Endothelial cell of hepatic sinusoid (primary cell): ENCODE data around the gene ABCF3.

ENCODE experiments used
- in situ Hi-C: cut with HindIII; loops from 2 replicates; pipeline ENCODE4 v1.10.0; 2017; ENCODE audit warnings: low sequenced_read_pairs

The ABCF3 gene

DNA sequence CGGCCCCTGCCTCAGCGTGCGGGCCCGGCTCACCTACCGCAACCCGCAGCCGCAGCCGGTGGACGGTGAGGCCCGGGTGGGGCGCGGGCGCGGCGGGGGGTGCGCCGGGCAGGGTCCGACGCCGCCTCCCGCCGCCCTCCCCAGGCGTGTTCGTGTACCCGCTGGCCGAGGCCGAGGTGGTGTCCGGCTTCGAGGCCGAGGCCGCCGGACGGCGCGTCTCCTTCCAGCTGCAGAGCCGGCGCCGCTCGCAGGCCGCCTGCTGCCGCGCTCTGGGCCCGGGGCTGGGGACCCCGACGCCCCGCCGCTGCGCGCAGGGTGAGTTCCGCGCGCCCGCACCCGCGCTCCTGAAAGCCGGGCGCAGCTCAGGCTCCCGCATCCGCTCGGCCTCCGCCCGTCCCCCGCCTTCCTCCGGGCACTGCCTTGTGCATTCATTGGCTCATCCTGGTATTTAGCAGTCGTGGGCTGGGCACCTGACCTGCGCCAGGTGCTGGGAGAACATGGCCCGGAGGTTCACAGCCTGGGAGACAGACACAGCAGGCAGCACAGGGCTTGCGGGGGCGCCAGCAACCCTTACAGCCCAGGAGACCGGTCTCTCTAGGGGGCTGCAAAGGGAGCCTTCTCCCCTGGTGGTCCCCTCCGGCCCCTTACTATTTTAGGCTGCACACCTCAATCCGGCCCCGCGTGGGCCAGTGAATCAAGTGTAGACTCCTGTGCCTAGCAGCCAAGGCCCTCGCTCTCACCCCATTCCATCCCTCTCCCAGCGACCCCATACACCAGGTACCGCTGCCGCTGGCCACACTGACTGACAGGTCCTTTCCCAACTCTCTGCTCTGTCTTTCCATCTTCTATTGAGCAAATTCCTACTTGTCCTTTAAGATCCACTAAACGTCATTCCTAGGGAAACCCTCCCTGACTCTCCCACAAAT, 44.9 kb downstream of the ABCF3 start:
- in situ Hi-C loops, result no loop called here

DNA sequence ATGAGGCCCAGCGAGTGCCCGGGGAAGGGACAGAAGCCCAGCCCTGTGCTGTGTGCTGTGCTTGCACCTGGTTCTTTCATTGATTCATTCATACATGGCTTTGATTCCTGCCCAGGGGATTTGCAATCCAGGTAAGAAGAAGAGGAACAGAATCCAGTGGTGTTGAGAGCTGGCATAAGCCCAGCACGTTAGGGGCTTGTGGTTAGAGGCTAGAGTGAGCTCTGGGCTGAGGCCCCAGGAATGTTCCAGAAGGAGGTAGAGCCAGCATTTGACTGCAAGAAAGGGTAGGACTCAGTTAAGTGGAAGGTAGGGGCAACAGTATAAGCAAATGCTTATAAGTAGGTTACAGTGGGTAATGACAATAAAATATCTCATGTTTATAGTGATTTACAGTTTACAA, 45.7 kb downstream of the ABCF3 start:
- in situ Hi-C loops, result no loop called here

DNA sequence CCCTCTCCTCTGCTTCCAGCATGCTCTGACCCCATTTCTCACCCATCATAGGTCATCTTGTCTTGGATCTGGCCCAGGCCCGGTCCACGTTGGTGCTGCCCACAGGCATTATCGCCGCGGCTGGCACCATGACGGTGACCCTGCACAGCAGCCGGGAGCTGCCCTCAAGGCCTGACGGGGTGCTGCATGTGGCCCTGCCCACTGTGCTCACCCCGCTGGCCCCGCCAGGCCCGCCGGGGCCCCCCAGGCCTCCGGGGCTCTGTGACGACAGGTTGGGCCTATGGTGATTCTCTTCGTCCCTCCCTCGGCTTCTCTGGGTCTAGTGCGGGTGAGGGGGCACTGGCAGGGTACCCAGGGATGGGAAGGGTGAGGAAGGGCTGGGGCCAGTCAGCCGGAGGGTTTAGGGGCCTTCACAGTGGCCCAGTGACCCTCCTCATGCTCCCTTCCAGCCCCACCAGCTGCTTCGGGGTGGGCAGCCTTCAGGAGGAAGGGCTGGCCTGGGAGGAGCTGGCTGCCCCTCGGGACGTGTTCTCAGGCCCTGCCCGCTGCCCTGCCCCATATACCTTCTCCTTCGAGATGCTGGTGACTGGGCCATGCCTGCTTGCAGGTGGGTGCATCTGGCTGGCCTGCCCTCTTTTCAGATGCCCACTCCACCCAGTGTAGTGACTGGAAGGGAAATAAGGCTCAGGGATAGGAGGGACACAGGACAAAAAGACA, 47.3 kb downstream of the ABCF3 start:
- in situ Hi-C loops, result no loop called here

DNA sequence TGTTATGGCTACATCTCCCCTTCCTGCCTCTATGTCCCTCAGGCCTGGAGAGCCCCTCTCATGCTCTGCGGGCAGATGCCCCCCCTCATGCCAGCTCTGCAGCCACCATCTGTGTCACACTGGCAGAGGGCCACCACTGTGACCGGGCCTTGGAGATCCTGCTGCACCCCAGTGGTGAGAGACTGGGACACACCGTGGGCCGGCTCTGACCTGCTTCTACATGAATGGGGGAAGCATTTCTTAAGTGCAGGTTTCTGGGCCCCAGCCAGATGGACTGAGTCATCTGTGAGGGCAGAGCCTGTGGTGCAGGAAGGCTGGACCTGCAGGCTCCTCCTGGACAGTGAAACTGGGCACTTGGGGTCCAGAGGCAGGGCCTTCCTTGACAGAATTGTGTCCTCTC, 48.2 kb downstream of the ABCF3 start:
- in situ Hi-C loops, result no loop called here

DNA sequence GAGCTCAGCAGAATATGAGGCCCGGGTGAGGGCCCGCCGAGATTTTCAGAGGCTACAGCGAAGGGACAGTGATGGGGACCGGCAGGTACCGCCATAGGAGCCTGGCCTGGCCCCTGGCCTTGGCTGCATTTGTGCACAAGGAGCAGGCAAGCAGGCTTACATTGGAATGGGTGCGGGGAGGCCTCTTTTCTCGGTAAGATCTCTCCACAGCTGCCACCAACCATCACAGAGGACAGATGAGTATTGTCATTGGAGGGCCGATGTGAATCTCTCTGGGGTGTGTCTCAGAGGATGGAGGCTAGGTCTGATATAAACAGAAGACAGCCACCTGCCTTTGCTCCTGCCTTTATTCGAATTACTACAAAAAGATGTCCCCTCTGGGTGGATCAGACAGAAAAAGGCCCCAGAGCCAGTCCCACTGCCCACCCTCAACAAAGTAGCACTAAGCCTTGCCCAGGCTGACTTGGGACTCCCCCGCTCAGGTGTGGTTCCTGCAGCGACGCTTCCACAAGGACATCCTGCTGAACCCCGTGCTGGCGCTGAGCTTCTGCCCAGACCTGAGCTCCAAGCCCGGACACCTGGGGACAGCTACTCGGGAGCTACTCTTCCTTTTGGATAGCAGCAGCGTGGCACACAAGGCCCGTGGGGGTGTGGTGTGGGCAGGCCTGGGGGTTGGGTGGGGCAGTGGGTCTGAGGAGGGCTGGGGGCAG, 48.8 kb downstream of the ABCF3 start:
- in situ Hi-C loops, result no loop called here

DNA sequence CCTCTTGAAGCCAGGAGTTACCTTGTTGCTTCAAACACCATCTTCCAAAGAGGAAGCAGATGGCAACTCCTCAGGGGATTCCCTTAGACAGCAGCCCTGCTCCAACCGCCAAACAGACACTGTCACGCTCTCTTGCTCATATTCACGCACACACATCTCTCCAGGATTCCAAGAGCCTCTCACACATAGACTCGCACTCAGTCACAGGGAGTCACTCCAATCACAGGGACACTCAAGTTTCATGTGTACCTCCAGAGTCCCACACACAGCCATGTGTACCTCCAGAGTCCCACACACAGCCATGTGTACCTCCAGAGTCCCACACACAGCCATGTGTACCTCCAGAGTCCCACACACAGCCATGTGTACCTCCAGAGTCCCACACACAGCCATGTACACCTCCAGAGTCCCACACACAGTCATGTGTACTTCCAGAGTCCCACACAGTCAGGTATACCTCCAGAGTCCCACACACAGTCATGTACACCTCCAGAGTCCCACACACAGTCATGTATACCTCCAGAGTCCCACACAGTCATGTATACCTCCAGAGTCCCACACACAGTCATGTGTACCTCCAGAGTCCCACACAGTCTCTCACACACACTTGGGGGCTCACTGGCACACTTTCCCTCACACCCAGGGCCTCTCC, 49.5 kb downstream of the ABCF3 start:
- in situ Hi-C loops, result no loop called here

DNA sequence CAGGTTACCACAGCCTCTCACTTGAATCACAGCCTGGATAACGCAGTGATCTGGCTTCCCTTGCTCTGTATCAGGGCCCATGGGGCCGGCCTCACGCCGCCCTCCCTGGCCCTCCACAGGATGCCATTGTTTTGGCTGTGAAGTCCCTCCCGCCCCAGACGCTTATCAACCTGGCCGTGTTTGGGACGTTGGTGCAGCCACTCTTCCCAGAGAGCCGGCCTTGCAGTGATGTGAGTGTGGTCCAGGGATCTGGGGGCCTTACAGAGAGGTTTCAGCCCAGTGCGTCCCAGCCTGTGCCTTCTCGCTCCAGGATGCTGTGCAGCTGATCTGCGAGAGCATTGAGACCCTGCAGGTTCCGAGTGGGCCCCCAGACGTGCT, 50.0 kb downstream of the ABCF3 start:
- in situ Hi-C loops, result no loop called here

DNA sequence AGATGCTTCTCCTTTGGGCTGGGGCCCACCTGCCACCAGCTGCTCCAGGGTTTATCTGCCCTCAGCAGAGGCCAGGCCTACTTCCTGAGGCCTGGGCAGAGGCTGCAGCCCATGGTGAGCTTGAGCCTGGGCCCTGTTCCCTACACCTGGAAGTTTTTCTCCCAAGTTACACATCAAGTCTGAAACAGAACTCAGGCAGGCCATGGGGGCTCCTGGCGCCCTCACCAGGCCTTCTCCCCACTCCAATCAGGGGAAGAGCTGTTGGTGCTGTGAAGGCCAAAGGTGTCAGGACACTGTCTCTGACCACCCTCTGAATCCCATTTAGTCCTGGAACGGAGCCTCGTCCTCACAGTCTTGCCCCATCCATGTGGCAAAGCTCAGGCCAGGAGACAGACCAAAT, 50.6 kb downstream of the ABCF3 start:
- in situ Hi-C loops, result no loop called here

DNA sequence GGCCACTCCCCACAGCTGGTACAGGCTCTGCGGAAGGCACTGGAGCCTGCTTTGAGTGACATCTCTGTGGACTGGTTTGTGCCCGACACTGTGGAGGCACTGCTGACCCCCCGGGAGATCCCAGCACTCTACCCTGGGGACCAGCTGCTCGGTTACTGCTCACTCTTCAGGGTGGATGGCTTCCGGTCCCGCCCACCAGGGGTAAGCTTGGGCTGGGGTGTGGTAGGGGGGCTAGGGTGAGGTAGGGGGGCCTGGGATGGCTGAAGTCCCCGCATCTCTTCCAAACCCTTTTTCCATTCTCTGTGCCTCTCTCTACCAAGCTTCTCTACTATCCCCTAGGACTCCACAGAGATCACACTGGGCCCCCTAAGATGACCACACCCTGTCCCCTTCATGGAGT, 51.2 kb downstream of the ABCF3 start:
- in situ Hi-C loops, result no loop called here

DNA sequence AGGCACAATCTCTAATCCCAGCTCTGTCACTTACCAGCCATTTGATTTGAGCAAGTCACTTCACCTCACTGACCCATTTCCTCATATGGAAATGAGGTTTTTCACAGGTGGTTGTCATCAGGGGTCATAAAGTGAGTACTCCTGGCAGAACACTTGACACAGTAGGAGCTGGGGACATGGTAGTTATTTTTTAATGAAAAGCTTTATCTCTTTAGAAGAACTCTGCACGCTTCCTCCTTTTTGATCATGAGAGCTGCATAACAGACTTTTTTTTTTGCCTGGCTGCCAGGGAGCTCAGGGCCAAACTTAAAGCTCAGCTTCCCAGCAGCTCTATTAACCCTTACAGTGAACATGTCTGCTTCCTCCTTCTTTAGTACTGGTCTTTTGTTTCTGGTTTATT, 51.8 kb downstream of the ABCF3 start:
- in situ Hi-C loops, result no loop called here

DNA sequence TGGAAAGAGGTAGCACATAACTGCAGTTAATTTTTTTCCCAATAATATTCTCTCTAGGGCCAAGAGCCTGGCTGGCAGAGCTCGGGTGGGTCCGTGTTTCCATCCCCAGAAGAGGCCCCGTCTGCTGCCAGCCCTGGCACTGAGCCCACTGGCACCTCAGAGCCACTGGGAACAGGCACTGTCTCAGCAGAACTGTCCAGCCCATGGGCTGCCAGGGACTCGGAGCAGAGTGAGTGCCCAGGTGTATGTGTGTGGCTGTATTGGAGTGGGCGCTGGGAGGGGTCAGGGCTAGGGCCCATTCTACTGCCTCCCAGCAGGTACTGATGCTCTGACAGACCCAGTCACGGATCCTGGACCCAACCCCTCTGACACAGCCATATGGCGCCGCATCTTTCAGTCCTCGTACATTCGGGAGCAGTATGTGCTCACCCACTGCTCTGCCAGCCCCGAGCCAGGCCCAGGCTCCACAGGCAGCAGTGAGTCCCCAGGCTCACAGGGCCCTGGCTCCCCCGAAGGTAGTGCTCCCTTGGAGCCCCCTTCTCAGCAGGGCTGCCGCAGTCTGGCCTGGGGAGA, 52.3 kb downstream of the ABCF3 start:
- in situ Hi-C loops, result no loop called here

DNA sequence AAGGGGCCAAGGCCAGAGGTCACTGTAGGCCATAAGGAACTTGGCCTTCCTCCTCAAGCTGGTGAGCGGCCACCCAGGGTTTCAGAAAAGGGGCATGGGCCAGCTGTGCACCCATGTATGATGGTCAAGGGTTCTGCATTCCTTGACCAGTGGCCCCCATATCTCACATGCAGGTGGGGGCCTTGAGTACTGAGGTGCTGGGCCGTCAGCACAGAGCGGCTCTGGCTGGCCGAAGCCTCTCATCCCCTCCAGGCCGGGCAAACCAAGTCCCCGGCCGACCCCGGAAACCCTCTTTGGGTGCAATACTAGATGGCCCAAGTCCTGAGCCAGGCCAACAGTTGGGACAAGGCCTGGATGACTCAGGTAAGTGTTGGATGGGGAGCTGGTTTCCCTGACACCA, 53.2 kb downstream of the ABCF3 start:
- in situ Hi-C loops, result no loop called here

DNA sequence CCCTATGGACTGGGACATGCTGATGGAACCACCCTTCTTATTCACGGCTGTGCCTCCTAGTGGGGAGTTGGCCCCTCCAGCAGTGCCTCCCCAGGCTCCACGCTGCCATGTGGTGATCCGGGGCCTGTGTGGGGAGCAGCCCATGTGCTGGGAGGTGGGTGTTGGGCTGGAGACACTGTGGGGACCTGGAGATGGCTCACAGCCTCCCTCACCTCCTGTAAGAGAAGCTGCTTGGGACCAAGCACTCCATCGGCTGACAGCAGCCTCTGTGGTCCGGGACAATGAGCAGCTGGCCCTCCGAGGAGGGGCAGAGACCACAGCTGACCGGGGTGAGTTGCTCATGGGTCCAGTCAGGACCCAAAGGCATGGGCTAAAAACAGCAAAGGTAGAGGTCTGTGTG, 53.7 kb downstream of the ABCF3 start:
- in situ Hi-C loops, result no loop called here

DNA sequence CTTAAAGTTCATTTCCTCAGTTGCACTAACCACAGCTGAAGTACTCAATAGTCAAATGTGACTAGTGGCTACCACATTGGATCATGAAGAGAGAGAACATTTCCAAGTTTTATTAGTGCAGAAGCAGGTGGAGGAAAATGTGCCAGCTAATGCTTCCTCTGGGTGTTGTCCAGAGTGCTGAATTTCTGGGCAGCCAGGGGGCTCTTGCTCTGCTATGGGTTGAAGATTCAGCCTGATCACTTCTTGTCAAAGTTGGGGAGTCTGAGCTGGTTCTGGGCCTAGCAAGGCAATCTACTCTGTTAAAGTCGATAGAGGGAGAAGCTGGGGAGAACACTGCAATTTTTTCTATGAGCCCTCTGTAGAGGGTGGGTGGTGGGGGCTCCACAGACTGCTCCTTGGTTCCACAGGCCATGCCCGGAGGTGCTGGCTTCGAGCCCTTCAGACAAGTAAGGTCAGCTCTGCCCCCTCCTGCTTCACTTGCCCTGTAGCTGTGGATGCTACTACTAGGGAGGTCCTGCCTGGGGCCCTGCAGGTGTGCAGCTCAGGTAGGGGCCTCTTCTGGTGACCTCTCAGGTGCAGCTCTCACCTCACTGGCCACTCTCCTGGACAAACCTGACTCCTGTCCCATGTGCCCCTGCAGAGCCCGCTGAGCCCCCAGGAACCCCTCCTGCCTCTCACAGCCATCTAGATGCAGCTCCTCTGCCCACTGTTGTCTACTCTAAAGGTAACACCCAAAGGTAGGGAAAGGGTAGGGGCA, 54.6 kb downstream of the ABCF3 start:
- in situ Hi-C loops, result no loop called here

DNA sequence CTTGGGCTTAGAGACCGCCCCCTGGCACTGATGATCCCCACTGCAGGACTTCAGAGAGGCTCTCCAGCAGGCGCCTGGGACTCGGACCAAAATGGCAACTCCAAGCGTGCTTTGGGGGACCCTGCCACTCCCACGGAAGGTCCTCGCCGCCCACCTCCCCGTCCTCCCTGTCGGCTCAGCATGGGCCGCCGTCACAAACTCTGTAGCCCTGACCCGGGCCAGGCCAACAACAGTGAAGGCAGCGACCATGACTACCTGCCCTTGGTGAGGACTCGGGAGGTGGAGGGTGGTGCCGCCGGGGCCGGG, 55.1 kb downstream of the ABCF3 start:
- in situ Hi-C loops, result no loop called here

DNA sequence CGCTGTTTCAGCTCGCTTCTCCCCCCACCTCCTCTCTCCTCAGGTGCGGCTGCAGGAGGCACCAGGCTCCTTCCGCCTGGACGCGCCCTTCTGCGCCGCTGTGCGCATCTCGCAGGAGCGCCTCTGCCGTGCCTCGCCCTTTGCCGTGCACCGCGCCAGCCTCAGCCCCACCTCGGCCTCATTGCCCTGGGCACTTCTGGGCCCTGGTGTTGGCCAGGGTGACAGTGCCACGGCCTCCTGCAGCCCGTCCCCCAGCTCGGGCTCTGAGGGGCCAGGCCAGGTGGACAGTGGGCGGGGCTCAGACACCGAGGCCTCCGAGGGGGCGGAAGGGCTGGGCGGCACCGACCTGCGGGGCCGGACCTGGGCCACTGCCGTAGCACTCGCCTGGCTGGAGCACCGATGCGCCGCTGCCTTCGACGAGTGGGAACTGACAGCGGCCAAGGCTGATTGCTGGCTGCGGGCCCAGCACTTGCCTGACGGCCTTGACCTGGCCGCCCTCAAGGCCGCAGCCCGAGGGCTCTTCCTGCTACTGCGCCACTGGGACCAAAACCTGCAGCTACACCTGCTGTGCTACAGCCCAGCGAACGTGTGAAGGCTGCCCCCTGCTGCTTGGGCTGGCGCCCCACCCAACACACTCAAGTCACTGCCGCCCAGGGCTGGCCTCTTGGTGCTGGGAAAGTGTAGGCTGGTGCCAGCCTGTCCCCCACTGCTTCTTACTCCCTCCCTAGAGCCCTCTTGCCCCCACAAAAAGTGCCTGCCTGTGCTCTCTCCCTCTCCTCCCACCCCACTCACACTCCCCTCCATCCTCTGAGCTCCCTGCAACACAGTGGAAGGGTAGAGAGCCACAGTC, 55.7 kb downstream of the ABCF3 start:
- in situ Hi-C loops, result no loop called here

DNA sequence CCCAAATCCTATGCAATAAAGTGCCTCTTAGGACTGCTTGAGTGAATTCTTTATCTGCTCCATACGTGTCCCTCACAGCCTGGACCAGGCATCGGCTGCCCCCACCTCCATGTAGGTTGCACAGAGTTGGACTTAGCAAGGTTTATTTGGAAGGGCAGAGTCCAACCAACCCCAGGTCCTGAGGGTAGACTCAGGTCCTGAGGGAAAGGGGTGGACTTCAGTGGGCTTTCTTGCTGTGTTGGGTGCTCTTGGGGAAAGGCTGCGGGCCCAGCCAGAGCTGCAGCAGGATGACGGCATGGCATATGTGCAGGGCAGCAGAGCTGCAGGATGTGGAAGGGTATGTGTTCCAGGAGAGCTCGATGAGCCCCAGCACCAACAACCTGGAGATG, 56.3 kb downstream of the ABCF3 start:
- in situ Hi-C loops, result no loop called here
